Hepatocyte (in vitro differentiated cells): ENCODE results near the gene SLC66A3.

Experiments
- EZH2 ChIP-seq: fragments of 200-600 bp; sonication (generic); IDR thresholded peaks from 2 replicates; pipeline ENCODE4 v1.6.1; 2016; ENCODE audit warnings: antibody characterized with exemption, mild to moderate bottlenecking, borderline replicate concordance
- TF ChIP-seq, protein P1 (sequence below): fragments of 200-600 bp; sonication (generic); IDR thresholded peaks from 2 replicates; pipeline ENCODE4 v1.5.1; 2016; ENCODE audit warnings: antibody characterized with exemption, mild to moderate bottlenecking; ENCODE audit not compliant: poor library complexity

DNA sequence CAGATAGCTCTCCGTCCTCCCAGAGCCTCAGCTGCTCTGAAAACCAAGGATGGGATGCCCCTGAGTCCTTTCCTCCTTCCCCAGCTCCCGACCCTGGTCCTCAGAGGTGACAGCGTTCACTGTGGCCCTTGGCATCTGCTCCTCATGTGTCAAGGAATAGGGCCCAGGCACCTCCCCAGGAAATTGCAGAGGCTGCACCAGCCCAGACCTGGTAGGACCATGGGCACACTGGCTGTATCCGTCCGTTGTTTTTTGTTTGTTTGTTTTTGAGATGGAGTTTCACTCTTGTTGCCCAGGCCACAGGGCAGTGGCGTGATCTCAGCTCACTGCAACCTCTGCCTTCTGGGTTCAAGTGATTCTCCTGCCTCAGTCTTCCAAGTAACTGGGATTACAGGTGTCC, 37.5 kb upstream of the SLC66A3 start:
- TF ChIP-seq, protein P1, sequence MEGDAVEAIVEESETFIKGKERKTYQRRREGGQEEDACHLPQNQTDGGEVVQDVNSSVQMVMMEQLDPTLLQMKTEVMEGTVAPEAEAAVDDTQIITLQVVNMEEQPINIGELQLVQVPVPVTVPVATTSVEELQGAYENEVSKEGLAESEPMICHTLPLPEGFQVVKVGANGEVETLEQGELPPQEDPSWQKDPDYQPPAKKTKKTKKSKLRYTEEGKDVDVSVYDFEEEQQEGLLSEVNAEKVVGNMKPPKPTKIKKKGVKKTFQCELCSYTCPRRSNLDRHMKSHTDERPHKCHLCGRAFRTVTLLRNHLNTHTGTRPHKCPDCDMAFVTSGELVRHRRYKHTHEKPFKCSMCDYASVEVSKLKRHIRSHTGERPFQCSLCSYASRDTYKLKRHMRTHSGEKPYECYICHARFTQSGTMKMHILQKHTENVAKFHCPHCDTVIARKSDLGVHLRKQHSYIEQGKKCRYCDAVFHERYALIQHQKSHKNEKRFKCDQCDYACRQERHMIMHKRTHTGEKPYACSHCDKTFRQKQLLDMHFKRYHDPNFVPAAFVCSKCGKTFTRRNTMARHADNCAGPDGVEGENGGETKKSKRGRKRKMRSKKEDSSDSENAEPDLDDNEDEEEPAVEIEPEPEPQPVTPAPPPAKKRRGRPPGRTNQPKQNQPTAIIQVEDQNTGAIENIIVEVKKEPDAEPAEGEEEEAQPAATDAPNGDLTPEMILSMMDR, result no peak
- no peak for TF ChIP-seq EZH2
